ENCODE results near the gene ADAP1.
"Not testable (repeated sequence)": the region's sequence is repeated elsewhere in the genome, so short reads cannot be mapped to it uniquely, and the experiment has no call there.

ADAP1 gene

DNA sequence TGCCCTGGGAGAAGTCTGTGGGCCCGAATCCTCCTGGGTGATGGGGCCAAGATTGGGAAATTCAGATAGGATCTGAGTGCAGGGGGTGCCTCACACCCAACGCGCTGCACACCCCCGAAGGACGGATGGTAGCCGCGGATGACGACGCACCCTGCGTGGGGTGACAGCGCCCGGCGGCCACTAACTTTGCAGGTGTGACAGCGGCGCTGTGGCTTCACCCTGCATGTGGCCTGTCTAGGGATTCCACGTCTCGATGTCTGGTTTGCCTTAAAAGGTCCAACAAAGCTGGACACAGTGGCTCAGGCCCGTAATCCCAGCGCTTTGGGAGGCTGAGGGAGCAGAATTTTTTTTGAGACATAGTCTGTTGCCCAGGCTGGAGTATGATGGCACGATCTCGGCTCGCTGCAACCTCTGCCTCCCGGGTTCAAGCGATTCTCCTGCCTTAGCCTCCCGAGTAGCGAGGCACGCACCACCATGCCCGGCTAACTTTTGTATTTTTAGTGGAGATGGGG lies 18.6 kb downstream of the ADAP1 start:
- DNase-seq: no peak

DNA sequence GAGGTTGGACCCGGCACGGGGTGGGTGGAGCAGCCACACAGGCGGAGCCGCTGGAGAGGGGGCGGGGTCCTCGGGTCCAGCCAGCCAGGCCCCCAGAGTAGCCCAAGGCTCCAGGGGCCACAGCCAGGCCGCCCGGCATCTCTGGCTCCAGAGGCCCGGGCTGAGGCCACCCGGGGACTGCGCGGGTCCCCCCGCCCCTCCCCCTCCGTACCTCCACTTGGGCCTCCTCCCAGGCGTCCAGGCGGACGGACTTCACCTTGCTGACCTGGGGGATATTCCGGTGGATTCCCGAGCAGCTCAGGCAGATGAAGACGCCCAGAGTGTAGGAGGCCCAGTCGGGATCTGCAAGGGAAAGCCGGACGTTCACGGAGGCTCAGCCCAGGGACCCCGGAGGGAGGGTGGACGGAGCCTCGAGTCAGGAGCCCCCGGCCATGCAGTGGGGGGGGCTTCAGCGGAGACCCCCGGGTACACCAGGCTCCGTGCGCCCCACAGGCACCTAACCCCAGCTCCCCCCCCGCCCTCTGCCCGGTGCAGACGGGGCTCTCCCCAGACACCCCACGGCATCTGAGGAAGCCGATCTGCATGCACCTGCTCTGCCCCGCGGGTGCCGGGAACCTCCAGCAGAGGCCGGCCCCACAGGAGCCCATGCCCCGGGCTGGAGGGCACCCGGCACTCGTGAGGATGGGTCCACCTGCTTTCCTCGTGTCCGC lies 19.2 kb downstream of the ADAP1 start:
- no peak for DNase-seq

DNA sequence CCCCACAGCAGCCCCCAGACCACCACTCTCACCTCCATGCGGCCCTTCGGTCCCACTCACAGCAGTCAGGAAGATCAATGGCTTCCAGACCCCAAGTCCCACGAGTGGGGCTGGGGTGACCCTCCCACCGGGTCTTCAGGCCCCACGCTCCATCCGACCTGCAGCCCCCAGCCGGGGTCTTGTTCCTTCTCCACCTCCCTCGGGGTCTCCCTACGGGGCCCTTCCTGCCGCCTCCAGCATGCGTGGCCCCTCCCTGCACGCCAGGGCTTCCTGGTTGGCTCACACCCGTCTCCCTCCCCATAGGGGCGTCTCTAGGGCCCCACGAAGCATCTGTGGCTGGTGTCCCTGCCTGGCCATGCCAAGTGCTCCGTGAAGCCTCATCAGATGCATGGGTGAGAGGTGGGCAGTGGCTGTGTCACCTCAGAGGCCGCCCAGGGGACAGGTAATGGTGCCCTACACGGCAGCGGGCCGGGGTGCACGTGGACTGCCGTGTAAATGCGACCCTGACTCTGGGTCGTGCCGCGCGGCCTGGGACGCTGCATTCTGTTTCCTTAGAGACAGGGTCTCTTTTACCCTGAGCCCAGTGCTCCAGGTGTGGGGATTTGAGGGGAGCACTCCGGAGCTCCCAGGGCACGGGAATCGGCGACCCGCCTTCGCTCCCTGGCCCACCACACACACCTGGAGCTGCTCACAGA lies 19.9 kb downstream of the ADAP1 start:
- DNase-seq: no peak

DNA sequence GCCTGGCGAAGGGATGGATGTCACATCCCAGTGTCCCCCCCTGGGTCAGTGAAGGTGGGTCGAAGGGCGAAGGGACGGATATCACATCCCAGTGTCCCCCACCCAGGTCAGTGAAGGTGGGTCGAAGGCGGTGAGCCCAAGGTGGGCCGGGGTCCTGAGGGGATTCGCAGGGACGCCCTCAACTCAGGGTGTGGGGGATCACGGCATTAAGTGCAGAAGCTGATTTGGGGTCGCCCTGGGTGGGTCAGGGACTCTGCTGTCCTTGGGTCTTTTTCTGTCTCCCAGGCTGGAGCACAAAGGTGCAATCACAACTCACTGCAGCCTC lies 21.9 kb downstream of the ADAP1 start:
- DNase-seq: no peak

DNA sequence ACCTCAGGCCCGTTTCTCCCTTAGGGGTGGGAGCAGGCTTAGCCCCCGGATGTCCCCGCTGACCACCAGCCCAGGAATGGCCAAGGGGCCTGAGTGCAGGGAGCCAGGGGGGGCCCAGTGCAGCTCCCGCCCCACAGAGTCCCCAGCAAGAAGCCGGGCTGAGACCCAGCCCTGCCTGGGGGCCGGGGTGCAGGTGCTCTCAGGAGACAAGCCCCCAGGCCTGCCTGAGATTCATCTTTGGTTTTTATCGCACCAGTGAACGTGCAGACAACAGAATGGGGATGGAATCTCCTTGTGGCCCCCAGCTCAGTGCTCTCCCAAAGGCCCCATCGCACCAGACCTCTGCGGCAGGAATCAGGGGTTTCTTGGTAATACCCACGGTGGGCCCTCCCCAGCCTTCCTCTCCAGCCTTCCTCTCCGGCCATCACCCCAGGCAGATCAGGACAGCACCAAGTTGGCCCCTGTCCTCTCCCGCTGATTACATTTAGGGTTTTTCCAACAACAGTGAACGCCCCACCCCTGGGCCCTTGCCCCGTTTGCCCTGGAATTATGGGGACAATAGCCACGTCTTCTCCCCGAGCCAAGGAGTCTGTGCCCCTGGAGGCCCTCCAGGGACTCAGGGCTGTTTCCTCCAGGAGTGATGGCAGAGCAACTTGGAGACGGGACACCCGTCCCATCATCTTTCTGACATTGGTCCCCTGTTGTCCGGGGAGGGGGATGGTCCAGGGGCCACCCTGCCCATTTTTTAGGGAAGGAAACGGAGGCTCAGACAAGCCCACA lies 22.4 kb downstream of the ADAP1 start:
- DNase-seq: no peak

DNA sequence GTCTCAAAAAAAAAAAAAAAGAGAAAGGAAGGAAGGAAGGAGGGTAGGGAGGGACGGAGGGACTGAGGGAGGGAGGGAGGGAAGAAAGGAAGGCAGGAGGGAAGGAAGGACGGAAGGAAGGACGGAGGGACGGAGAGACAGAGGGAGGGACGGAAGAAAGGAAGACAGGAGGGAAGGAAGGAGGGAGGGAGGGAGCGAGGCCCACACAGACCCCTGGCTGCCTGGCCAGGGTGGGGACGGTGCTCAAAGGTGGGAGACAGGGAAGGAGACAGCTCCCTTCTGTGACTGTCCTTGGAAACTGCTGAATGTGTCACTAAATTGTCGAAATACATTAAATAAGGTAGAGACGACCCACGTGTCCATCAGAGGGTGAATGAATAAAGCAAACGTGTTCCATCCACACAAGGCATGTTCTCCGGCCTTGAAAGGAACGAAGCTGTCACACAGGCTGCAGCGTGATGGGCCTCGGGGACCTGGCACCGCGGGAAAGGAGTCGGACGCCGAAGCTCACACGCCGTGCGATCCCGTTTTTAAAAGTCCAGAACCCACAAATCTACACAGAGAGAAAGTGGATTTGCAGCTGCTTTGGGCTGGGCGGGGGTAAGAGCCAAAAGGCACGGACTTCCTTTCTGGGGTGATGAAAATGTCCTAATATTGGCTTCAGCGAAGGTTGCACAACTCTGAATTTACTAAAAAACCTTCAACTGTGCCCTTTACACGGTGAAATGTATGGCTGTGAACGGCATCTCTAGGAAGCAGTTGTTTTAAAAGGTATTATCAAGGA lies 23.3 kb downstream of the ADAP1 start:
- DNase-seq: no peak

DNA sequence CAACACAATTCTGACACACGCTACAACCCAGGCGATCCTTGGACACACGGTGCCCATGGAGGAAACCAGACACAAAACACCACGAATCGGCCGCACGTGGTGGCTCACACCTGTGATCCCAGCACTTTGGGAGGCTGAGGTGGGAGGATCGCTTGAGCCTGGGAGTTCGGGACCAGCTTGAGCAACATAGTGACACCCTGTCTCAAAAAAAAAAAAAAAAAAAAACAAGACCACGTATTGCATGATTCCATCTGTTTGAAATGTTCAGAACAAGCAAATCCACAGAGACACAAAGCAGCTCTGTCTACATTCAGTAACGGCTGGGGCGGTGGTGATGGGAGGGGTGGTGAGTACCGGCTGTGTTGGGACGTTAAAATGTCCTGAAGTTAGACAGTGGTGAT lies 25.2 kb downstream of the ADAP1 start:
- DNase-seq: no peak

DNA sequence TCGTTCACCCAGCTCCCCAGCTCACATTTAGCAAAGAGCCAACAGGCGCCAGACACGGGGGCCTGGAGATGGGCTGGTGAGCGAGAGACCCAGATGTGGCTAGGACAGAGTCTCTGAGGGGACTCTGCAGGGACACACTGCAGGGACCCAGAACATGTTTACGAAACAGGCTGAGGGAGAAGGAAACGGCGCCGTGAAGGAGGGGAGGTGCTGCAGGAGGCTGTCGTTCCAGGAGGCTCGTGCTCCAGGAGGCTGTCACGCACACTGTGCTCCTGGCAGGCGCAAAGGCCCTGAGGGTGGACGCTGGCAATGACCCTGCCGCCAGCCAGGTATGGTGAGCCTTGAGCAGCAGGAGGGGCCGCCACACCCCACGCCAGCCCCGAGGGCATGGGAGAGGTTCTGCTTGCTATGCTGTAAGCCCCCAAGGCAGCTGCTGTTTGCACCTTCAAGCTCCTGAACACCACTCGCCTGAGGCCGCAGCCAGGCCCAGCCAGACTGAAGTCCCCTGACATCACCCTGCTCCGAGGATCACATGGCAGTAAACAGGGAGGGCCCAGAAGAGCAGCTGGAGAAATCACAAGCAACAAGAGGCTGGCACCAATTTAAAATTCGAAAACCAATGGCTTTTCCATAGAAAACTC lies 27.3 kb downstream of the ADAP1 start:
- DNase-seq: no peak

DNA sequence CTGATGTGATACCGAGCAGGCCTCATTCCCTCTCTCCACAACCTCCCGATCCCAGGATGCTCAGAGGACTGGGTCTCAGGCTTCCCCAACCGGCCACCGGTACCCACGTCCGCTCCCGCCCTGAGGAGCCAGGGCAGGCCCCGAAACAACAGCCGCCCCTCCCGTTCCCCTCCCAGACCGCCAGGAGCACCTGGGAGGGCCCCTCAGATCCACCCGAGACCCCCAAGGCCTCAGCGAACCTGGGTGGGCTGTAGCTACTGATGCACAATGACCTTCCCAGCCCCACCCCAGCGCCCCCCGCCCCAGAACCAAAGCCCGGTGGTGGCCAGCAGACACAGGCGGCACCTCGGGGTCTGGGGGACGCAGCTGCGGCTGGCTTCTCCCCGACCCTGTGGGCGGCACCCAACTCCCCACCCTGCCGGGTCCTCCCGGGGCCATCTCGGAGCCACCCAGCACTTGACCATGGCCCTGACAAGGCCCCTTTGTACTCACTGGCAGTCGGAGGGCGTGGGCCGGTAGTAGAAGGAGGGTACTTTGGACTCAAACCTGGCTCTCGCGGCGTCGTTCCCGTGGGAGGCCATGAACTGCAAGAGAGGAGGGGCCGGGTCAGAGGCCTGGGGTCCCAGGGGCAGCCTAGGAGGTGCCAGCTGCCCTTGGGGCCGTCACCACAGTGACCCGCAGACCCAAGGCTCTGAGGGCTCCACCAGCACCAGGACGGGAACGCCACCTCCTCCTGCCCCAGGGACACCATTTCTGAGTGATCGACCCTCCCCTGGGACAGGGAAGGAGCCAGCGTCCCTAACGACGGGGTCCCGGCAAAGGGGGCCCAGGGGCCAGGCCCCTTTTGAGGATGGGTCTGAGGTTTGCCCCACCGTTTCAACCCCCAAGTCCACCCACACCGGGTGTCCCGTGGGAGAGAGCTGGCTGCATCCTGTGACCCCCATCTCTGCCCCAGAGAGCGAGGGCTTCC lies 28.1 kb downstream of the ADAP1 start:
- no peak for DNase-seq

DNA sequence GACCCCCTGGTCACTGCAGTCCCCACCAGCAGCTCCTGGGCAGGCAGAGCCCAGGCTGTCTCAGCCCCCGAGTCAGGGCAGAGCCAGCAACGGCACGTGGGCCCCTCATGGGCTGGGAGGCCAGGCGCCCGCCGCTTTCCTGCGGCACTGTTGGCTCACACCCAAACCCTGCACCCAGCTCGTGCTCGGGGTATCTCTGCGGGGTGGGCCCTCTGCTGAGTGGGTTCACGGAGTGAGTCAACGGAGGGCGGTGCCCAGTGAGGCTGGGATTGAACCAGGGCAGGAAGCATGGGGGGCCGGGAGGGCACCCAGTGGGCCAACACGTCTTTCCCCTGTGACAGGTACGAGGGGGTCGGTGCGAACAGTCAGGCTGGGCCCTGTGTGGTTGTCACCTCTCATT lies 28.9 kb downstream of the ADAP1 start:
- DNase-seq: no peak

DNA sequence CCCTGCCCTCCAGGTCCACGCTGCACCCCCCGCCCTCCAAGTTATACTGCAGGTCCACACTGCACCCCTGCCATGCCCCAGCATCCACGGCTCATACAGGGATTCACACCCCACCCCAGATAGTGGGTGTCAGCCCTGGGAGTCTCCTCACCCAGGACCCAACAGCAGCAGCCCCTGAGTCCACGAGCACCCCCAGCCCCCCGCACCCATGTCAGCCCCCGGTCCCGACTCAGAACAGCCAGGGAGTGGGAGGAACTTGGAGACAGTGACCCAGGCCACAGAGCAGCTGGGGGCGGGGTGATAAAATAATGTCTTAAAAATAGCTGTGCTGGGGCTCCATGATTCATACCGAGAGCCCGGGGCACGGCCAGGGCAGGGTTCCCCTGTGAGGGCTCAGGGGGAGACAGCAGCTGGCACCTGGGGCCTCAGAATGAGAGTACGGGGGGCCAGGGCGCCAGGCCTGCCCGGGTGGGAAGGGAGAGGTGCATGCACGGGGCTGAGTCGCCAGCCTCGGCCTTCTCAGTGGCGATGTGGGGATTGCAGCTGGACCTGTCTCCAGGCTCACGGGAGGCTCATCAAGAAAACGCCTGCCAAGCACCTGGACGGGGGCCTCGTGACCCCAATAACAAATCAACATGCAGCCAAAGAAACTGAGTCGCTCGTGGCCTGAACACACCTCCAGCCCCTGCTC lies 29.8 kb downstream of the ADAP1 start:
- no peak for DNase-seq

DNA sequence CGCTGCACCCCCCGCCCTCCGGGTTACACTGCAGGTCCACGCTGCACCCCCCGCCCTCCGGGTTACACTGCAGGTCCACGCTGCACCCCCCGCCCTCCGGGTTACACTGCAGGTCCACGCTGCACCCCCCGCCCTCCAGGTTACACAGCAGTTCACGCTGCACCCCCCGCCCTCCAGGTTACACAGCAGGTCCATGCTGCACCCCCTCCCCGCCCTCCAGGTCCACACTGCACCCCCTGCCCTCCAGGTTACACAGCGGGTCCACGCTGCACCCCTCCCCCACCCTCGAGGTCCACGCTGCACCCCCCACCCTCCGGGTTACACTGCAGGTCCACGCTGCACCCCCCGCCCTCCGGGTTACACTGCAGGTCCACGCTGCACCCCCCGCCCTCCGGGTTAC lies 30.4 kb downstream of the ADAP1 start:
- not testable (repeated sequence) for DNase-seq

DNA sequence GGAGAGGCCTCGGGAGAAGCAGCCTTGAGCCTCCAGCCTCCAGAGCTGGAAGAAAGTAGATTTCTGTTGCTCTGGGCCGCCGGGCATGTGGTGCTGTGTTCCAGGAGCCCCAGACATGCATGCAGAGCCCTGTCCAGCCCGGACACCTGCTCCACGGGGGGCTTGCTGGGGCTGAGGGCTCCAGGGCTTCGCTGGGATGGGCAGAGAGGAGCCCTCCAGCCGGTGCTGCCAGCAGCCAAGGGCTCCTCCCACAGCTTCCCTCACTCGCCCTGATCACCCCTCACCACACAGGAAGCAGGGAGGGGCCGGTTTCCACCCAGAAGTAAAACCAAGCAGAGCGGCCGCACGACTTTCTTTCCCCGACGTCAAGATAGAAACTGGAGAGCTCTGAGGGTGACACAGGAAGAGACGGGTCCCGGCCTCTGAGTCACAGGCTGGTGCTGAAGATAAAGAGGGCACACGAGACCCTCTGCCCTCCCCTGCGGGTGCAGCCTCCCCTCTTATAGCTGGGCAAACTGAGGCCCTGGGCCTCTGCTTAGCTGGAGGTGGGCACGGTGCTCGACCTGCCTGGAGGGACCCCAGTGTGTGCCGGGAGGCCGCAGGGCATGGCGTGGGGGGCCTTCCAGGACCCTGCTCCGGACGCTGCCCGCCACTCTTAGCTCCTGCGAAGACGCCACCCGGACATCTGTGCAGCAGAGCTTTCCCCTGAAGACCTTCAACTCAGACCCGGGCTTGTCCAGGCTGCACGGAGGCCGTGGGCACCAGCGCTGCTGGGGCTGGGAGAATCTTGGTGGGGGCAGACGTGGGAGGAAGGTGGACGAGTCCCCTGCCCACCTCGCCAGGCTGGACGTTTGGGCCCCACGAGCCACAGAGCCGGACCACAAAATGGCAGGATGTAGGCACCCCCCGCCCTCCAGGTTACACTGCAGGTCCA lies 31.1 kb downstream of the ADAP1 start:
- no peak for DNase-seq

DNA sequence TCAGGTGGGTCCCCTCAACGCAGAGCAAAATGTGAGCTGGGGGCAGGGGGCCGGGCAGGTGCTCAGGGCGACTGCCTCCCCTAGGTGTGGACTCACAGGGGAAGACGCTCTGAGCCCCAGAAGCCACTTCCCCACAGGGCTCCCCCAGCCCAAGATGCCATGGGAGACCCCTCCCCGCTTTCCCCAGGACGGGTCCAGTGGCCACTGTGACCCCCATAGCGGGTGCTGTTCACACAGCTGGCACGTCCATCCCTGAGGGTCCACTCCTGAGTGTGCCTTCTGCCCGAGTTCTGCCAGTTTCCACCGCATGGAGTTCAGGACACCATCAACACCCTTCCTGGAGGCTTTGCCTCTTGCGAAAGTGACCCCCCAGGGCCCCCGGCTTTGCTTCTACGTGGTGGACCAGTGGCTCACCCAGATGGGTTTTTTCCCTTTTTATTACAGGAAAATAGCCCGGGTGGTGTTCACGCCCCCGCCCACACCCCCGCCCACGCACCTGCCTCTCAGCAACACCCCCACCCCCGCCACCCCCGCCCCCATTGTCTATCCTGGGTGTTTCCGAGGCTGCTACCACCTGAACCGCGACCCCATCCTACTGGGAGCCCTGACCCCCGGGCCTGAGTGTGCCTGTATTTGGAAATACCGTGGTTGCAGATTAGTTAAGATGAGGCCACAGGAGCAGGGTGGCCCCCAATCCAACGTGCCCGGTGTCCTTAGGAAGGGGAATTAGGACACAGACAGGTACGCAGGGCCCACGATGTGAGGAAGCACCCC lies 32.0 kb downstream of the ADAP1 start:
- DNase-seq: no peak

DNA sequence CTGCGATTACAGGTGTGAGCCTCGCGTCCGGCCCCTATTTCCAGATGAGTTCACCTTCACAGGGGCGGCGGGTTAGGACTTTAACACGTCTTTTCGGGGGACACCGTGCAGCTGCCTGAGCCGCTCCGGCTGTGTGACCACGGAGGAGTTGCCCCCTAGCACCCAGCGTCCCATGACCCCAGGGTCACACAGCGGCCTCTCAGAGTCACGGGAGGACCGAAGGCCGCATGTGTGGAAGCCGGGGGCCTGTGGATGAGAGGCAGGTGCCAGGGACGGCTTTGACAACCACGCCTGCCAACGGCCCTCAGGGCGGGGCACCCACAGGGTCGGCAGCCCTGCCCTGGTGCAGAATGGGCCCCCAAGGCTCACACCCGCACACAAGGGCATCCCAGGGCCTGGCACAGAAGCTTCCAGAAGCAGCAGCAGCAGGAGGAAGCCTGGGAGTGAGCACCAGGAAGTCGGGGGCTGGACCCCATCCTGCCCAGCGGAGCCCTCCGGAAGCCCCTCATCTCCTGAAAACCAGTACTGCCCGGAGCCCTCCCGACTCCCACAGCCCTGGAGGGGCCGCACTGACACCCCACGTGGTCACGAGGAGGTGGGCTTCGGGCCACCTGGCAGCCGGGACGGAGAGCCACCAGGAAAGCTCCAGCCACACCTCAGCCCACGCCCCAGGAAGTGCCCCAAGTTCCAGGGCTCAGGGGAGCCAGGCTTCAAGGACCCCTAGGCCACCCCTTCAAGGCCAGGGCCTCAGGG lies 32.7 kb downstream of the ADAP1 start:
- no peak for DNase-seq

DNA sequence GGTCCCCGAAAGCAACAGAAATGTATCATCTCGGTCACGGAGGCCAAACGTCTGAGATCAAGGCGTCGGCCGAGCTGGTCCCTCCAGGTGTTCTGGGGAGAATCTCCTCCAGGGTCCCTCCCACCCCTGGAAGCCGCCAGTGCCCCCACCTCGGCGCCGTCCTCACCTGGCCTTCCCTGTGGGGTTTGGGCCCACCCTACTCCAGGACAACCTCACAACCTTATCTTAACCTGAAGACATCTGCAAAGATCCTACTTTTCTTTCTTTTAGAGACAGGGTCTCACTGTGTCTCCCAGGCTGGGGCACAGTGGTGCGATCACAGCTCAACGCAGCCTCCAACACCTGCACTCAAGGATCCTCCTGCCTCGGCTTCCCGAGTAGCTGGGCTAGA lies 33.4 kb downstream of the ADAP1 start:
- DNase-seq: no peak

DNA sequence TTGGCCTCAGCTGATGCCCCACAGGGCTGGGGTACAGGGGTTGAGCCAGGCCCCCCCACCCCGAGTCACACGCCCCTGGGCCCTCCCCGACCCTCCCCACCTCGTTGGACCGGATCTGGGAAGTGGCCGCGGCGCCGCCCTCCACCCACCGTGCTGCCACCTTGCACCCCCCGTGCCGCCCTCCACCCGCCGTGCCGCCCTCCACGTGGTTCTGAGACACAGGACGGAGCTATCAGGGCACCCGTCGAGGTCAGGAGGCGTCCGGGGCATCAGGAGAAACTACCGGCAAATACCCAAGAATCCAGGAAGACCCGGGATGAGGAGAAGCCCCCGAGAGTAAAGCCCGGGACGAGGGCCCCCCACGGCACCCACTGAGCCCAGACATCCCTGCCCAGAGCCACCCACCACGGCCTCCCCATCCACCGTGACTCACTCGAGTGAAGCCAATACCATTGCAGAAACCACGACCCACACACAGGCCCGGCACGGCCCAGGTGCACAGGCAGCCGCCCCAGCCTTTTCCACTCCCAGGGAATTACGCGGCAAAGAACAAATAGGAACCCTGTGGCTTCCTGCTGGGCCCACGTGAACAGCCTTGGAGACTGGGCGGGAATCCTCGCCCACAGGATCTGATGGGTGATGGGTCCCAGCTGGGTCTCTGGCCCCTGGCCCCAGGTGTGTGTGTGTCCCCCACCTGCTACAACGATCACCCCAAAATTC lies 34.0 kb downstream of the ADAP1 start:
- no peak for DNase-seq
